HL-60 (cell line): Measurements from ENCODE around the gene TAB2.

Source experiments
- DNase-seq, 2 experiments: peaks; one replicate each; pipeline ENCODE4 v3.0.0-alpha.2; 2010 to 2020; ENCODE audit warnings: low read depth in 1 of 2, low spot score in 1 of 2
- H3K27ac ChIP-seq: fragments of 250-450 bp; sonication (Bioruptor Pico); replicated peaks from 2 replicates; pipeline ENCODE4 v1.5.1; 2020; ENCODE audit warnings: mild to moderate bottlenecking, moderate library complexity
- H3K27me3 ChIP-seq: fragments of 250-450 bp; sonication (Bioruptor Pico); 2 replicates; pipeline ENCODE4 v1.5.1; 2021; ENCODE audit warnings: mild to moderate bottlenecking, moderate library complexity; ENCODE audit not compliant: insufficient read depth, poor library complexity, severe bottlenecking
- H3K4me3 ChIP-seq: replicated peaks from 2 replicates; pipeline ENCODE4 v1.5.1; 2011; ENCODE audit warnings: mild to moderate bottlenecking, control low read depth, low read length; ENCODE audit not compliant: insufficient read depth
- GABPA ChIP-seq: IDR thresholded peaks from 2 replicates; pipeline ENCODE4 v1.6.1; 2012; ENCODE audit warnings: low read depth
- POLR2AphosphoS5 ChIP-seq: IDR thresholded peaks from 2 replicates; pipeline ENCODE4 v1.6.1; 2012; ENCODE audit warnings: low read depth
- SPI1 ChIP-seq: IDR thresholded peaks from 2 replicates; pipeline ENCODE4 v1.6.1; 2012; ENCODE audit warnings: low read depth, mild to moderate bottlenecking, borderline replicate concordance
- TF ChIP-seq, protein P1 (sequence below): IDR thresholded peaks from one replicate; pipeline ENCODE4 v1.5.1; 2011; ENCODE audit warnings: low read length, control low read depth, inconsistent platforms; ENCODE audit not compliant: insufficient read depth
- TF ChIP-seq, protein P2 (sequence below): IDR thresholded peaks from 2 replicates; pipeline ENCODE4 v1.6.1; 2012; ENCODE audit warnings: low read depth; ENCODE audit not compliant: insufficient replicate concordance

TAB2 gene

DNA sequence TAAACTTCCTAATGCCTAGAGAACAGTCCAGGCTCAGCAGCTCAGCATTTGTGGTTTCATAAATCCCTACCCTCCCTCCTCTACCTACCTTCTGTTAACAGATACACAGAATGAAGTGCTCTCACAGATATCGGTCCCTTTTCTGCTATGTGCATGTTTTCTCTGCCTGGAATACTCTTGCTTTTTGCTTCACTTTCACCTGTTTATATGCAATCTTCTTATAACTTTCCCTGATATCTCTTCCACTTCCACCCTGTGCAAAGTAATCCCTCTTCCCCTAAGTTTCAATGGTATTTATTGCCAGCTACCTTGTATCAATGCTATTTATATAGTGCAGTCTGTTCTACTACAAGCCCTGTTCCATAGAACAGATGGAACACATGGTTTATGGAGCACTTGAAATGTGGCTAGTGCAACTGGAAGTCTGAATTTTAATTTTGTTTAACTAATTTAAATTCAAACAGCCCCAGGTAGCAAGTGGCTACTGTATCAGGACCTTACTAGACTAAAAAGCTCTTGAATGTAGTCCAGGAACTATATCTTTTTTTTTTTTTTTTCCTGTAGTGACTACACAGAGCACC lies 3.1 kb upstream of the TAB2 start:
- Histone ChIP-seq H3K27me3 (no peaks in the 10 kb centered on the region), H3K4me3 (no peak overlapping the region), H3K27ac (no peak overlapping the region)
- TF ChIP-seq, protein P1, sequence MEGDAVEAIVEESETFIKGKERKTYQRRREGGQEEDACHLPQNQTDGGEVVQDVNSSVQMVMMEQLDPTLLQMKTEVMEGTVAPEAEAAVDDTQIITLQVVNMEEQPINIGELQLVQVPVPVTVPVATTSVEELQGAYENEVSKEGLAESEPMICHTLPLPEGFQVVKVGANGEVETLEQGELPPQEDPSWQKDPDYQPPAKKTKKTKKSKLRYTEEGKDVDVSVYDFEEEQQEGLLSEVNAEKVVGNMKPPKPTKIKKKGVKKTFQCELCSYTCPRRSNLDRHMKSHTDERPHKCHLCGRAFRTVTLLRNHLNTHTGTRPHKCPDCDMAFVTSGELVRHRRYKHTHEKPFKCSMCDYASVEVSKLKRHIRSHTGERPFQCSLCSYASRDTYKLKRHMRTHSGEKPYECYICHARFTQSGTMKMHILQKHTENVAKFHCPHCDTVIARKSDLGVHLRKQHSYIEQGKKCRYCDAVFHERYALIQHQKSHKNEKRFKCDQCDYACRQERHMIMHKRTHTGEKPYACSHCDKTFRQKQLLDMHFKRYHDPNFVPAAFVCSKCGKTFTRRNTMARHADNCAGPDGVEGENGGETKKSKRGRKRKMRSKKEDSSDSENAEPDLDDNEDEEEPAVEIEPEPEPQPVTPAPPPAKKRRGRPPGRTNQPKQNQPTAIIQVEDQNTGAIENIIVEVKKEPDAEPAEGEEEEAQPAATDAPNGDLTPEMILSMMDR: no peak
- no peak for TF ChIP-seq GABPA
- no peak for TF ChIP-seq SPI1
- DNase-seq: no peak

DNA sequence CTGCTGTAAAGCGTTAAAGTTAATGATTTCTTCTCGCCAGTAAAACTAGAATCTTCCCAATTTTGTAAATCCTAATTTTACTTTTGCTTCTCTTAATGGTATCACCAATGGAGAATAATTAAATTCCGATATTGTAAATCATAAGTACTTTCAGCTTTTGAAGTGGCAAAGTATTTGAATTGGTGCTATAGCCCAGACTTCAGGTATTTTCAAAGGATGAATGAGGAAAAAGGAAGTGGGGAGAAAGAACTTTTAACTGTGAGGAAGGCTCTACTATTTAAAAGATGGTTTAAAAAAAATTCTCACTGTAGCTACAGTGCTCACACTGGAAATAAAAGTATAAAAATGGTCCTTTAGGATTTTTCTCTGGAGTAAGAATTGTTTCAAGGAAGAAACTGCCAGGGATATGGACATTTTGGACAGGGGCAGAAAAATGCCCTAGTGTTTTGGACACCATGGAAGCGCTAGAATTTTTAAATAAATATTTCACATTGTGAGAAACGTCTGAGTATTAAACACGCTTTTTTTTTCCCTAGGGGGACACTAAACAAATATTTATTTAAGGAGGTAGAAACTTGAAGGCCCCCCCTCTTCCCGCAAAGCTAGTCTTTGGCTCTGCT lies 1.3 kb upstream of the TAB2 start:
- no peak for DNase-seq
- Histone ChIP-seq H3K27ac (peak overlapping the region; percentile 96), H3K27me3 (no peaks in the 10 kb centered on the region), H3K4me3 (peak overlapping the region; percentile 88)
- TF ChIP-seq, protein P1: no peak
- no peak for TF ChIP-seq GABPA
- peak; percentile 77 for TF ChIP-seq SPI1
- TF ChIP-seq, protein P2, sequence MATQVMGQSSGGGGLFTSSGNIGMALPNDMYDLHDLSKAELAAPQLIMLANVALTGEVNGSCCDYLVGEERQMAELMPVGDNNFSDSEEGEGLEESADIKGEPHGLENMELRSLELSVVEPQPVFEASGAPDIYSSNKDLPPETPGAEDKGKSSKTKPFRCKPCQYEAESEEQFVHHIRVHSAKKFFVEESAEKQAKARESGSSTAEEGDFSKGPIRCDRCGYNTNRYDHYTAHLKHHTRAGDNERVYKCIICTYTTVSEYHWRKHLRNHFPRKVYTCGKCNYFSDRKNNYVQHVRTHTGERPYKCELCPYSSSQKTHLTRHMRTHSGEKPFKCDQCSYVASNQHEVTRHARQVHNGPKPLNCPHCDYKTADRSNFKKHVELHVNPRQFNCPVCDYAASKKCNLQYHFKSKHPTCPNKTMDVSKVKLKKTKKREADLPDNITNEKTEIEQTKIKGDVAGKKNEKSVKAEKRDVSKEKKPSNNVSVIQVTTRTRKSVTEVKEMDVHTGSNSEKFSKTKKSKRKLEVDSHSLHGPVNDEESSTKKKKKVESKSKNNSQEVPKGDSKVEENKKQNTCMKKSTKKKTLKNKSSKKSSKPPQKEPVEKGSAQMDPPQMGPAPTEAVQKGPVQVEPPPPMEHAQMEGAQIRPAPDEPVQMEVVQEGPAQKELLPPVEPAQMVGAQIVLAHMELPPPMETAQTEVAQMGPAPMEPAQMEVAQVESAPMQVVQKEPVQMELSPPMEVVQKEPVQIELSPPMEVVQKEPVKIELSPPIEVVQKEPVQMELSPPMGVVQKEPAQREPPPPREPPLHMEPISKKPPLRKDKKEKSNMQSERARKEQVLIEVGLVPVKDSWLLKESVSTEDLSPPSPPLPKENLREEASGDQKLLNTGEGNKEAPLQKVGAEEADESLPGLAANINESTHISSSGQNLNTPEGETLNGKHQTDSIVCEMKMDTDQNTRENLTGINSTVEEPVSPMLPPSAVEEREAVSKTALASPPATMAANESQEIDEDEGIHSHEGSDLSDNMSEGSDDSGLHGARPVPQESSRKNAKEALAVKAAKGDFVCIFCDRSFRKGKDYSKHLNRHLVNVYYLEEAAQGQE: no peak

DNA sequence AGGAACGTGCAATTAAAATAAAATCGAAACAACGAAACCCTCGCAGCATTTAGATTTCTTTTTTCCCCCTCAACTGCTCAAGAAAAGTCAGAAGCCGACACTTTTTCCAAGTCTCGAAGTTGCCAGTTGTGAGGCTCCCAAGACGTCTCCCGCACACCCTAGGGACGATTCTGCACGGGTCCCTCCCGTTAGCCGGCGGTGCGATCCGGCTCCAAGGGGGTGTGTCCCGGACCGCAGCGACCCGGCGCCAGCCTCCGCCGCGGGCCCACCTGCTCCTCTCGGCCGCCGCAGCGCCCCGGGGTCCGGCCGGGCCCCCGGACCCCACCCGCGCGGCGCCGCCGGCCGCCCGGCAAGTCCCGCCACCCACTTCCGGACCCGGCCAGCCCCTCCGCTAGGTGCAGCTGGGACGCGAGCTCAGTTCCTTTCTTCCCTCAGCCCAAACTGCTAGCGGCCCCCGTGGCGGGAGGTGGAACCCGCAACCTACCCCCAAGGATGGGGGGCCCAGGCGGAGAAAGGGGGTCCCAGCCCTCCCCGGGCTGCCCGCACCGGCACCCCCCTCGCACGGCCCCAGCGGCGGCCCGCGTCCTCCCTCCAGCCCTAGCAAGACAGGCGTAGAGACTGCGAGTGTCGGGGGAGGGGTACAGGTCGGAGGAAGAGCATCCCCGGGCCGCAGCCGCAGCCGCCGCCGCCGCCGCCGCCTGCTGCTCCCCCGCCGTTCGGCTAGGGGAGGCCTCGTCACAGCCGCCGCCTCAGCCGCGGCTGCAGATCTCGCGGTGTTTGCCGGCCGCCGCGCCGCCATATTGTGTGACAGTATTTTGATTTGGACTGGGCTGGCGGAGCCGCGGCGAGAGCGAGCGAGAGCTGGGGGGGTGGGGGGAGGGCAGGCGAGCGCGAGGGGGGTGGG lies 520 bp upstream of the TAB2 start:
- TF ChIP-seq POLR2AphosphoS5 (0 out of 2 replicates have a peak, but pooled peaks have one; percentile 19), SPI1 (peak; percentile 31; the same call in 1 of the 2 replicates), GABPA (no peak)
- TF ChIP-seq, protein P1: no peak
- TF ChIP-seq, protein P2: peak; percentile 20
- Histone ChIP-seq H3K4me3 (peak overlapping the region; percentile 88), H3K27ac (peak overlapping the region; percentile 96), H3K27me3 (no peaks in the 10 kb centered on the region)
- DNase-seq: peak; percentile 61 to 89
